NCI-H1092 treated with DMSO at 0.1 percent for 48 hours (cell line): ENCODE measurements around the gene SLC18A3.
A peak's percentile ranks its signal among the peaks of the same experiment; 100 is the strongest.

Source experiments
- DNase-seq: peaks from one replicate; lab custom pipeline; 2025; lab: John Stamatoyannopoulos, UW

SLC18A3 gene

DNA sequence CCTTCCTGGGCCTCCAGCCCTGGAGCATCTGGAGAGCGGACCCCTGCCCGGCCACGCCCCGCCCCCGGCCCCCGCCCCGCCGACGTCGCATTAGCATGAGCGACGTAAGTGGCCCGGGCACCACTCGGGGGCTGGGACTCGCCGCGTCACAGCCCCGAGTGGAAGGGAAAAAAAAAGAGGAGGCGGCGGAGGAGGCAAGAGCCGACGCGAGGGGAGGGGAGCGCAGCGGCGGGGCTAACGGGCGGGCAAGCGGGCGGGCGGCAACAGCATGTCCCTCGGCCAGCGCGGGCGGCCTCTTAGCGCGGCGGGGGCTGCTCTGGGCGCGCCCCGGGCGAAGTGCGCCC, at the start of gene SLC18A3:
Gene SLC18A3, plus strand, starts transcription at position 197 of the 344 bp plus-strand sequence. CDS start 431 bp downstream, outside the sequence.
- DNase-seq, result peak; percentile 25

DNA sequence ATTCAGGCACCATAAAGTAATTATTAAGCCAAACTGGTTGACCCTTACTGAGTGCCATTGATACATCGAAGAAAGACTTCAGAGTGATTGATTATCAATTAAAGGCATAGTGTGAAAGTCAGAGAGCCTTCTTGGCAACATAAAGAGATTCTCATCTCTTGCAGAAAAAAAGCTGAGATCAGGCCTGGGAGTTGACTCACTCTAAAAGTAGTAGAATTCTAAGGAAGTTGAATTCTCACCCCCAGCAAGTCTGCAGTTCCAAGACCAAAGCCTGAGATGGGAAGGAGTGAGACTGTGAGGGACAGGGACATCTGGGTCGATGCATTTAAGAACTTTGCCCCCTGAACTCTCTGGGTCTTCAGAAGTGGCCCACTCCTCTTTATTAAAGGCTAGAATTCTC, 49.6 kb upstream of the SLC18A3 start:
- no peak for DNase-seq

DNA sequence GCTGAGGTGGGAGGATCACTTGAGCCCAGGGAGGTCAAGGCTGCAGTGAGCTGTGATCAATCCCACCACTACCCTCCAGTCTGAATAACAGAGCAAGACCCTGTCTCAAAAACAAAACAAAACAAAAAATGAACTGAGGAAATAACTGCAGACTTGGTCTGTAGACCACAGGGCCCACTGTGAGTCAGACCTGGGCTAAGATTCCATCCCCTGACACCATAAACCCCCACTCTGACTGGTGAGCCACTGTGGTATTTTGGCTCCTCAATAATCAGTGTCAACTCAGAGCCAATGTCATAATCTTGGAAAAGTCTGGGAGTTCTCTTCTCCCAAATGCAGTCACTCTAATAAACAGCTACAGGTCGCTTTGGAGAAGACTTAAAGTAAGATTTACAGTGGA, 47.2 kb upstream of the SLC18A3 start:
- DNase-seq, result no peak

DNA sequence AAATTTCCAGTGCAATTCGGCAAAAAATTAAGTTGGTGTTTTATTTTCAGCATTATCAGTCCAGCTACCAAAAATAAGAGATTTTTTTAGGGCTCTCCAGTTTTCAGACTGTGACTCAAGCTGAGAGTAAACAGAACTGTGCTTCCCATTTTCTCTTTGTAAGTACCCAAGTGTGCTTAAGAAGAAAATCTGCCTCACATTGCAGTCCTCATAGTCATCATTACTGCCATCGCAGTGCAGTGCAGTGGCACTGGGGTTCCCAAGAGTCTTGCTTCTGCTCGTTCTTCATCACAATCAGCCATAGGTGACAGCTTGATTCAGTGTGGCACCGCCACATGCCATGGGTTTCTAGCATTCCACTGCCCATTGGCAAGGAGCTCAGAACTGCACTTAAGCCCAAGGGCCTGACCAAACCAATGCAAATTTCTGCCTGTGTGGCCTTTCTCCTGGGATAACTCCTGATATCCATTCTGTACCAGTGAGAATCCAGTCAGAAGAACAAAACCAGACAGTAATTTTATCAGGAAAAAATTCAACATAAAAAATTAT, 45.6 kb upstream of the SLC18A3 start:
- no peak for DNase-seq

DNA sequence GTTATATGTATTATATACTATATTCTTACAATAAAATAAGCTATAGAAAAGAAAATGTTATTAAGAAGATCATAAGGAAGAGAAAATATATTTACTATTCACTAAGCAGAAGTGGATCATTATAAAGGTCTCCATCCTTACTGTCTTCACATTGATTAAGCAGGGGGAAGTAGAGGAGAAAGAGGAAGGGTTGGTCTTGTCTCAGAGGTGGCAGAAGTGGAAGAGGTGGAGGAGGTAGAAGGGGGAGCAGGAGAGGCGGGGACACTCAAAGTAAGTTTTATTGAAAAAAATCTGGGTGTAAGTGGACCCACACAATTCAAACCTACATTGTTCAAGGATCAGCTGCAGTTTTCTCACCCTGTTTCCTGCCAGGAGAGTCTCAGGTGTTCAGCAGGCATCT, 42.3 kb upstream of the SLC18A3 start:
- no peak for DNase-seq

DNA sequence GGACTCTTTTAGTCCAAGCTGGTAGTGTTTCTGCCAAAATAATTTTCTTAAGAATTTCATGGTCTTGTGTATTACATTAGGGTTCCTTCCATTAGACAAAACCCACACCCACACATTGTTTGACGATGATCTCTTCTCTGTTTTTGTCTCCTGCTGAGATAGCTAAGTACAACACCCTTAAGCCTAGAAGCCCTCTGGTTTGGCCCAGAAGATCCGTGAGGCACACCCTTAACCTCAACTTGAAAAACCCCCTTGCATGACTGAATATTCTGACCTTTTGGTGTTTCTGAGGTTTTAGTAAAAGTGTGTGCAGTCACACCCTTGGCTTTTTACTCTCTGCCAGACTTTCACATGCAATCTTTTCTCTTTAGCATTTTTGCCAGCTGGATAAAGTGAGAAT, 41.9 kb upstream of the SLC18A3 start:
- no peak for DNase-seq

DNA sequence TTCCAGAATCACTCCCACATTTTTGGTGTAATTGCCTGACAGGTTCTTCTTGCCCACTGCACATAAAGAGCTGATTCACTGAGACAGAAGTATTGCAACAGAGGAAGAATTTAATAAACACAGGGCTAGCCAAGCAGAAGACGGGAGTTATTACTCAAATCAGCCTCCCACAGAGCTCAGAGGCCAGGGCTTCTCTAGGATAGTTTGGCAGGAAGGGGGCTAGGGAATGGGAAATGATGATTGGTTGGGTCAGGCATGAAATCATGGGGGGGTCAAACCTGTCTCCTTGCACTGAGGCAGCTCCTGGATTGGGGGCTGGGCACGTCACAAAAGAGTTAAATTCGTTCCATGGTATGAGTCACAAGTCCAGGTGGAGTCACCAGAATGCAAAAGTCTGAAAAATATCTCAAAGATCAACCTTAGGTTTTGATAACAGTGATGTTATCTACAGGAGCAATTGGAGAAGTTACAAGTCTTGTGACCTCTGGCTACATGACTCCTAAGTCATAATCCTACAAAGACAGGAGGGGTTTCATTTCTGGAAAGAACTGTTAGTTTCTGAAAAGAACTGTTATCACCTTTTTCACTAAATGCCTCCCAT, 41.0 kb upstream of the SLC18A3 start:
- DNase-seq, result no peak

DNA sequence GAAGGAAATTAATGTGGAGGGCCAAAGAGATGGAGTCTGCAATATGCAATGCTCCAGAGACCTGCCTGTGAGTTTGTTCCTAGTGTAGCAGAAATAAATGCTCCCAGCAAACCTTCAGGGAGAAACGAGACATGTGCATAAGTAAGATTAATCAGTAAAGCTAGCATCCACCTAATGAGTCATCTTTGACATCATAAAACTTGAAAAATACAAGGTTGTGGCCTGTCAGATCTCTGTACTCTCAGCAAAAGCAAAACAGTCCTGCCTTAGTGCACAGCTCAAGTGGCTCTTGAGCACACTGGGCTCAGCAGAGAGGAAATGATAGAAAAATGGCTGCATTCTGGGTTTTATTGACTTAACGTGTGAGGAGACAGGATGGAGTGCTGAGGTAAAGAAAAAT, 38.7 kb upstream of the SLC18A3 start:
- DNase-seq, result peak; percentile 12

DNA sequence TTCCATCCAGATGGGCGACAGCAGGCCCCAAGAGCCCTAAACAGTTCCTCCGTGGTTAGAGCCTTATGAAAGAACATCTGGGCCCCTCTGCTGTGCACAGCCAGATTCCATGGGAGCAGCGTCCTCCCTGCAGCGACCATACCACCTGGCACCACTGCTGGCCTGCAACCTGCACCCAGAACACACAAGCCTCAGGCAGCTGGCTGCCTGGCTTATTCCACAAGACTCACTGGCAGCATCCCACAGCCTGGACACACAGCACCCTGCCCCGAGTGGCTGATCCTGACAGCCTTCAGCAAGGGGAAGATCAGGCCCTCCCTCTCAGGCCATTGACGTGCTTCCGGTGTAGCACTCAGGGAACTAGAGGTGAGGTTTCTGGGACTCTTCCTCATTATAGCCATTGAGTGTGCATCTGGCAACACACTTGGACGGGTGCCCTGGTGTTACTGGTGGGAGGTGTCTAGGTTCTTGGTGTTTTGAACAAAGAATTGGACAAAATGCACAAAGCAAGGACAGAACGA, 37.5 kb upstream of the SLC18A3 start:
- no peak for DNase-seq

DNA sequence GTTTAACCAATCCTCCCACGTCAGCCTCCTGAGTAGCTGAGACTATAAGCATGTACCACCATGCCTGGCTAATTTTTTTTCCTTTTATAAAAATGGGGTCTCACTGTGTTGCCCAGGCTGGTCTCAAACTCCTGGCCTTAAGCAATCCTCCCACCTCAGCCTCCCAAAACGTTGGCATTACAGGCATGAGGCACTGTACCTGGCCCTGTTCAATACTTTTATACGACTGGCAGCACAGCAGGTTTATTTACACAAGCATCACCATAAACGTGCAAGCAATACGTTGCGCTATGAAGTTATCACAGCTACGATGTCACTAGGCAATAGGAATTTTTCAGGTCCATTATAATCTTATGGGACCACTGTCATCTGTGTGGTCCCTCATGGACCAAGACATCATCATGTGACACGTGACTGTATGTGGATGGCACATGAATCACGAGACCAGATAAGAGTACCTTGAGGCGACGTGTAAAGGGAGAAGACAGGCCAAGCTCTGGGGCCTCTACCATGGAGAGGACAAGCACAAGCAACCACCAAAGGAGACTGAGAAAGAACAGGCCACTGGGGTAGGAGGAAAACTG, 34.5 kb upstream of the SLC18A3 start:
- DNase-seq, result no peak

DNA sequence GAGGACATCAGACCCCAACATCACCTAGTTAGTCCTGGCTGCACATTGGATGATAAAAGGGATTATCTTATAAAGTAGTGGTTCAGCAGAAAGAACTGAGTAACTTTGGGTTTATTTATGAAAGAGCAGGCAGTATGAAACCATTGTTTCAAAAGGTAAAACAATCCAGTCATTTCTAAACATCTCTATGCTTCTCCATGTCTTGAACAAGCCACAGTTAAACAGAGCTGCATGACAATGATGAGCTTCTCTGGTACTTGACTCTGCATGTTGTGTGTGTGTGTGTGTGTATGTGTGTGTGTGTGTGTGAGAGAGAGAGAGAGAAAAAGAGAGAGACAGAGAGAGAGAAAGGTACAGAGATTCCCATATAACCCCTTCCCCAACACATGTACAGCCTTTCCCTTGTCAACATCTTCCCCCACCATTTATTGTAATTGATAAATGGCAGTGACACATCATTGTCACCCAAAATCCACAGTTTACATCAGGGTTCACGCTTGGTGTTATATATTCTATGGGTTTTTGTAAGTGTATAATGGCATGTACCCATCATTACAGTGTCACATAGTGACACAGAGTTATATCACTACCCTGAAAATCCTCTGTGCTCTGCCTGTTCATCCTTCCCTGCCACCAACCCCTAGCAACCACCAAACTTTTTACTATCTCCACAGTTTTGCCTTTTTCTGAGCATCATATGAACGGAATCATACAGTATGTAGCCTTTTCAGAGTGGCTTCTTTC, 32.8 kb upstream of the SLC18A3 start:
- DNase-seq, result no peak

DNA sequence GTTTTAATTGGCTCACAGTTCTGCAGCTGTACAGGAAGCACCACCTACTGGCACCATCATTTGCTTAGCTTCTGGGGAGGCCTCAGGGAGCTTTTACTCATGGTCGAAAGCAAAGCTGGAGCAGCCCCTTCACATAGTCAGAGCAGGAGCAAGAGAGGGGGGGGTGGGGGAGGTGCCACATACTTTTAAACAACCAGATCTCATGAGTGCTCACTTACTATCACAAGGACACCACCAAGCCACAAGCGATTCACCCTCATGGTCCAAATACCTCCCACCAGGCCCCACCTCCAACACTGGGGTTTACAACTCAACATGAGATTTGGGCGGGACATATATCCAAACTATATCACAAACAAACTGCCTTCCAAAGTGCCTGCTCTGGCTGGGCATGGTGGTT, 31.7 kb upstream of the SLC18A3 start:
- DNase-seq, result no peak

DNA sequence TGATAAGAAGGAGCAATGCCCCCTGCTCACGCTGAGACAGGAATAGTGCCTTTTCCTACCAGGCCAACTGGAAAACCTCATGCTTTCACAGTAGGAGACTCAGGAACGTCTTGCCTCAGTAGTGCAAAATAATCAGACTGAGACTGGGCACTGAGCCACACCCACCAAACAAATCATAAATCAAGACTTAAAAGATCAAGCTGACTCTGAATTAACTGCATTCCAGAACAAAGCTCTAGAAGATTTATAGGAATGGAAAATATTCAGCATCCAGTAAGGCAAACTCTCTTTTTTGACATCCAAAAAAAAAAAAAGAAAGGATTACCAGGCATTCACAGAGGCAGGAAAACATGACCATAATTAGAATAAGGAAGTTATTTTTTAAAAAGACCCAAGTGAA, 30.5 kb upstream of the SLC18A3 start:
- DNase-seq, result no peak

DNA sequence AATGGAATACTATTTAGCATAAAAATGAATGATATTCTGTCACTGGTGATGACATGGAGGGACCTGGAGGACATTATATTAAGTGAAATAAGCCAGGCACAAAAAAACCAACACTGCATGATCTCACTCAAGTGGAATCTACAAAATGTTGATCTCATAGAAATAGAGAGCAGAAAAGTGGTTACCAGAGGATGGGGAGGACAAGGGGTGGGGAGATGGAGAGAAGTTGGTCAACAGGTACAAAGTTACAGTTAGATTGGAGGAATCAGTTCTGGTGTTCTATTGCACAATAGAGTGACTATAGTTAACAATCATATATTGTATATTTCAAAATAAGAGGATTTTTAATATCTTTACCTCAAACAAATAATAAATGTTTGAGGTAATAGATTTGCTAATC, 24.7 kb upstream of the SLC18A3 start:
- no peak for DNase-seq

DNA sequence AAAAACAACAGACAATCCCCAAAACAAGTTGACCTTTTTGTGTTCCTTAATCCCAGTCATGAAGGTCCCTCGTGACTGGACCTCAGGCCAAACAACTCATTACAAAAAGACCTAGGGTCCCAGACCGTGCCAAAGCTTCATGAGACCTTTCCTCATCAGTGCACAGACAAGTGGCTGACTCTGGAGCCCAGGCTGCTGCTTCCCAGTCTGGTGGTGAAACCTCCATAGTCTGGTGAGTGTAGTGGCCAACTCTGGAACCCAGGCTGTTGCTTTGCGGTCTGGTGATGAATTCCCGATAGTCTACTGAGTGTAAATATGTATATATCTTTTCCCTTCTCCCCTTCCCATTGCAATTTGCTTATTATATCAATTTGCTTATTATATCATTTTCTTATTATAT, 22.1 kb upstream of the SLC18A3 start:
- no peak for DNase-seq

DNA sequence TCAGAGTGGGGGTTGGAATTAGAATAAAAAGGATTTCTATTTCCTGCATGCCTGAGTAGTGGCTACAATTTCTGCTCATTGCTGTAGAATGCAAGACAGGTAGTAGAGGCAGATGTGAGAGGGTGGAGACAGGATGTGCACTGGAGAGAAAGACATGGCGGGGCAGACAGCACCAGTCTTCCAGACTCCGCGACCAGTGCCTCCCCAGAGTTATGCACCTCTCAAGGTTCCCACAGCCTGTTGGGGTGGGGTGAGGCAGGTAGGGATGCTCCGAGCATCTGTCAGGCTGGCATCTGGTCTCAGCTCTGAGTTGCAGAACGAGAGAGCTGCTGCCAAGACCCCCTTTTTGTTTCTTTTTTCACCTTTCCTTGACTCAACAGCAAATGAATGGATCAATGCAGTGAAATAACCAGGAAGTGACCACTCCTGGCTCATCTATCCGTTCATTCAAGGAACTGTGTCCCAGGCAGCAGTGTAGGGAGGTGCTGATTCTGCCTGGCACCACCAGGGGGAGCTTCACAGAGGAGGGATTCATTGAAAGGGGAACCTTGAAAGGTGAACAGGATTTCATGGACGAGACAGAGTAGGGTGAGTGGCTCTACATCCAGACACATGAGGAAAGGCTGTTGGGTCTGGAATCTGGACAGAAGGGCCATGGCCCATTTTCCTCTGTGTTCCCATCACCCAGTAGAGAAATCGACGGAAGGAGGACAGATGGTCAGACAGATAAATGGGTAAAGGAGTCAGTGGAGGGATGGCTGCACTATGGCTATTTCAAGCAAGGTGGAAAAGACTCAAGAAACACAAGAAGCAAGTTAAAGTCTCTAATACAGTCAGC, 17.2 kb upstream of the SLC18A3 start:
- peak; percentile 27 for DNase-seq

DNA sequence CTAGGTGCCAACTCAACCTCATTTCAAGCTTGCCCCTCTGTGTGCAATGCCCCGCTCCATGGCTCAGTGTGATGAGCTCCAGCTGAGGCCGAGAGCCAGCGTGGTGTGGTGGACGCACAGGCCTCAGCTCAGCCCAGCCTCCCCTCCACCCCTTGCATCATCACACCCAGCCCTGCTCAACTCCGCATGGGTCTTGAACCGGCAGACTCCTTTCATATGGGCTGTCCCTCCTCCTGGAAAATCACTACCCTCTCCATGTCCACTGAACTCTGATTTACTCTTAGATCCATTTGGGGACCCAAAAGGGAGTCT, 16.6 kb upstream of the SLC18A3 start:
- DNase-seq, result no peak

DNA sequence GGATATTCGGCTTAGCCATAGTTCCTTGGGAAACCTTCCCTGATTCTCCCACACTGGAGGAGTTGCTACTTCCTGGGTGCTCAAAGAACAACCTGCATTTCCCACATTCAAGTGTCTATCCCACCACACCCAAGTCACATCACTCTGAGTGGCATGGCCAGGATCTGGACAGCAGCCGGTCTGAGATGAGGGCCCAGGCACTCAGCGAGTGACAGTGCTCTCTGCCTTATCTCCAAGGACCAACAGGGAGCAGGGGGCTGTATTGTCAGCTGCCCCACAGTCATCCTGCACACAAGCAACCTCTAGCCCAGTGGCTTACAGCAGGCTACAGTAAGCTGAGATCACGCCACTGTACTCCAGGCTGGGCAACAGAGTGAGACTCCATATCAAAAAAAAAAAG, 16.1 kb upstream of the SLC18A3 start:
- DNase-seq, result no peak

DNA sequence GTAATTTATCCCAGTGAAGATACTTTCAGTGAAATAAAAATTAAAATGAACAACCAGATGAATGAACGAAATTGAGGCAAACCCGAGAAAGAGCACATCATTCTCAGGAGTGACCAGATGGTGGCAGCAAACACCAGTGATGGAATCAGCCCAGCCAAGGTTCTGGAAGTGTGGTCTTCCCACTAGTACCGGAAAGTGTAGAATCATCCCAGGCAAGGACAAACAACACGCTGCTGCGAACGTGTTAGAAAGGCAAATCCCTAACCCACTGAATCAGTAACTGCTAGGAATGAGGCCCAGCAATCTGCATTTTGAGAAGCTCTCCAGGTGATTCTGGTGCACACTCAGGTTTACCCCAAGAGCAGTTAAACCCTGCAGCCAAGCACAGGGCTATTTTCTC, 15.5 kb upstream of the SLC18A3 start:
- peak; percentile 47 for DNase-seq

DNA sequence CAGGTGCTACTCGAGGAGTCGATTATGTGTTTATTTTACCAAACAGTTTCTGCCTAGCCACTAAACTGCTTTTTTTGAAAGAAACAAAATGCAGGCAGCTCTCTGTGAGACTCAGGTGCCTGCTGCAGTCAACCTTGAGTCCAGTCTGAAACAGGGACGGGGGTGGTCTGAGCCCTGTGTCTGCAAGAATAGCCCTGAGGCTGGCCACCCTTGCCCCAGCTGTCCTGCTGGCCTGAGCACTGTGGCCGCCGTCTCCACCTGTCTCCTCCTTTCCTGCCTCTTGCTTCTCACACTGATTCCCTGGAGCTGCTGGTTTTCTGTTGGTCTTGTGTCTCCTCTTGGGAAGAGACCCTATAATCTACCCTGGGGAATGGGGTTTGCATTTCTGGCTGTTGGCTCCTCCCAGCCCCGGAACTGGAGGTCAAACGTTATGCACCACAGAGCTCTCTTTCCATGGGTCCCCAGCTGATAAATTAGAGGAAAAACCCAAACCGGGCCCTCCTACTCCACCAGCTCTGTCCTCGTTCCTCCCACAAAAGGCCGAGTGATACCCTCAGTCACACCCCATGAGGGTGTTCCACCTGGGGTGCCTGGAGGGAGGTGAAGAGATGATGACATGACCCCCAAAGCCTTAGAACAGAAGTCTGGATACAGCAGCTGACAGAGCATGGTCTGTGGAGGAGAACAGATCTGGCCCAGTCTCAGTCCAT, 15.0 kb upstream of the SLC18A3 start:
- no peak for DNase-seq

DNA sequence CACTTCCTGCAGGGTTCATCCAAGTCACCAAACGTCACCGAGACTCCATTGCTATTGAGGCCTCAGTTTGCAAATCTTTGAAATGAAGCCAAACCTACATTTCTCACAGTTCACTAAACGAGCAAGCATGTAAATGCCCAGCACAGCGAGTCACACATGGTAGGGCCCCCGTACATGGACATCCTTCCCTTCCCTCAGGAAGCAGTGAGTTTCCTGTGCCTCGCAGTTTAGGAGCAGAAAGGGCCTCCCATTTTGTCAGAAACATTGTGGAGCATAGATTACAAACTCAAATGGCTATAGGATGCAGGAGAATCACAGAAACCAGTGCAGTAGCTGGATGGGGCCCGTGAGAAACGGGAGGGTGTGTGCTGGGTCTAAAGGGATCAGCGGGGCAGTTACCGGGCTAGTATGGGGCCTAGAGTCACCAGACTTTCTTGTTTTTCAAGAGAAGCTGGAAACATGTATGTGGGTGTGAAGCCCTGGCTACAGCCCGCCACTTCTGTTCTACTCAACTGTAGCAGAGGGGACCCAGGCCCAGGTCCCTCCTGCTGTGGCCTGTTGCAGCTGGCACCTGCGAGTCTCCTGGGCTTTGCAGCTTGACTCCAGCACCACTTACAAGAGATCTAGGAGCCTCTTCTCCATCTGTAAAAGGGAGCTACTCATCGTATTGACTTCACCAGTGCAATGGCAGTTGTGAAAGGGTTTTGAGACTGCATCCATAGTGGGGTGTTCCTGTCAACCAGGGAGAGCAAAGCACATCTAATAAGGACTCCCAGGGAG, 14.2 kb upstream of the SLC18A3 start:
- DNase-seq, result no peak
